Measurements from ENCODE around the gene NFYA.

DNA sequence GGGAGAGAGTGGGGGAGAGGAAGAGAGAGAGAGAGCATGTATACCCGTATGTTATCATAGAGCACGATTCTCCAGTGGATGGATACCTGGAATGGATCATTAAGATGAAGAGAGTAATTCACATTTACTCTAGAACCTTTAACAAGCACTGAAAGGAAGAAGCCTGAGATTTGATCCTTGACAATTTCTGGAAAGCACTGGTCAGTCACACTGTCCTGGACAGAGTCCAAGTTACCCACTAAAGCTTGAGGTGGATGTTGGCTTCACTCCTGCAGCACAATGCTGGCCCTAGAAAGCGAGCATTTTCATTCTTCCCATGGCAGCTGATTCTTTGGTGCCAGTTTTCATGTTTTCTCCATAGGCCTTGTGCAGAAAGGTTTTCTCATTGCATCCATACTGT, 25.6 kb downstream of the NFYA start:
- TF ChIP-seq, protein P1, sequence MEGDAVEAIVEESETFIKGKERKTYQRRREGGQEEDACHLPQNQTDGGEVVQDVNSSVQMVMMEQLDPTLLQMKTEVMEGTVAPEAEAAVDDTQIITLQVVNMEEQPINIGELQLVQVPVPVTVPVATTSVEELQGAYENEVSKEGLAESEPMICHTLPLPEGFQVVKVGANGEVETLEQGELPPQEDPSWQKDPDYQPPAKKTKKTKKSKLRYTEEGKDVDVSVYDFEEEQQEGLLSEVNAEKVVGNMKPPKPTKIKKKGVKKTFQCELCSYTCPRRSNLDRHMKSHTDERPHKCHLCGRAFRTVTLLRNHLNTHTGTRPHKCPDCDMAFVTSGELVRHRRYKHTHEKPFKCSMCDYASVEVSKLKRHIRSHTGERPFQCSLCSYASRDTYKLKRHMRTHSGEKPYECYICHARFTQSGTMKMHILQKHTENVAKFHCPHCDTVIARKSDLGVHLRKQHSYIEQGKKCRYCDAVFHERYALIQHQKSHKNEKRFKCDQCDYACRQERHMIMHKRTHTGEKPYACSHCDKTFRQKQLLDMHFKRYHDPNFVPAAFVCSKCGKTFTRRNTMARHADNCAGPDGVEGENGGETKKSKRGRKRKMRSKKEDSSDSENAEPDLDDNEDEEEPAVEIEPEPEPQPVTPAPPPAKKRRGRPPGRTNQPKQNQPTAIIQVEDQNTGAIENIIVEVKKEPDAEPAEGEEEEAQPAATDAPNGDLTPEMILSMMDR (IDR thresholded peaks at IDR 0.05), result no peak
- TF ChIP-seq POLR2A (IDR thresholded peaks at IDR 0.05; ENCODE audit: low read length), result no peak
- TF ChIP-seq, protein P2, sequence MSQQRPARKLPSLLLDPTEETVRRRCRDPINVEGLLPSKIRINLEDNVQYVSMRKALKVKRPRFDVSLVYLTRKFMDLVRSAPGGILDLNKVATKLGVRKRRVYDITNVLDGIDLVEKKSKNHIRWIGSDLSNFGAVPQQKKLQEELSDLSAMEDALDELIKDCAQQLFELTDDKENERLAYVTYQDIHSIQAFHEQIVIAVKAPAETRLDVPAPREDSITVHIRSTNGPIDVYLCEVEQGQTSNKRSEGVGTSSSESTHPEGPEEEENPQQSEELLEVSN (IDR thresholded peaks at IDR 0.05; ENCODE audit: borderline replicate concordance, low read depth), result no peak
- no peak for TF ChIP-seq EP300 (IDR thresholded peaks at IDR 0.05)
- TF ChIP-seq, protein P3, sequence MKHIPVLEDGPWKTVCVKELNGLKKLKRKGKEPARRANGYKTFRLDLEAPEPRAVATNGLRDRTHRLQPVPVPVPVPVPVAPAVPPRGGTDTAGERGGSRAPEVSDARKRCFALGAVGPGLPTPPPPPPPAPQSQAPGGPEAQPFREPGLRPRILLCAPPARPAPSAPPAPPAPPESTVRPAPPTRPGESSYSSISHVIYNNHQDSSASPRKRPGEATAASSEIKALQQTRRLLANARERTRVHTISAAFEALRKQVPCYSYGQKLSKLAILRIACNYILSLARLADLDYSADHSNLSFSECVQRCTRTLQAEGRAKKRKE (CRISPR knock-in tag; IDR thresholded peaks at IDR 0.05; ENCODE audit: low read depth), result no peak
- TF ChIP-seq, protein P4, sequence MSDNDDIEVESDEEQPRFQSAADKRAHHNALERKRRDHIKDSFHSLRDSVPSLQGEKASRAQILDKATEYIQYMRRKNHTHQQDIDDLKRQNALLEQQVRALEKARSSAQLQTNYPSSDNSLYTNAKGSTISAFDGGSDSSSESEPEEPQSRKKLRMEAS (IDR thresholded peaks at IDR 0.05), result no peak
- TF ChIP-seq JUNB (IDR thresholded peaks at IDR 0.05), result no peak
- no peak for TF ChIP-seq ZNF302 (CRISPR knock-in tag; IDR thresholded peaks at IDR 0.05)
- TF ChIP-seq MAFK (IDR thresholded peaks at IDR 0.05; ENCODE audit: partially characterized antibody), result no peak

Measured in A549 (cell line).